ENCODE data around the gene ZNF496.
"Not testable (repeated sequence)": the region's sequence is repeated elsewhere in the genome, so short reads cannot be mapped to it uniquely, and the experiment has no call there.

The ZNF496 gene

GRCh38 chr1:247331525-247332214, at the start of gene ZNF496:
Gene ZNF496, minus strand, starts transcription at chr1:247331867. Its CDS starts 2,289 bp downstream, at chr1:247329578.
- DNase-seq: peak; percentile 91

- no peak for DNase-seq
Observed at GRCh38 chr1:247378334-247379073, 46.8 kb upstream of the ZNF496 start.

GRCh38 chr1:247377656-247378055, 46.0 kb upstream of the ZNF496 start:
- not testable (repeated sequence) for DNase-seq

GRCh38 chr1:247376659-247377058, 45.0 kb upstream of the ZNF496 start:
- DNase-seq: no peak

GRCh38 chr1:247375747-247376146, 44.1 kb upstream of the ZNF496 start:
- no peak for DNase-seq

- DNase-seq: not testable (repeated sequence)
Observed at GRCh38 chr1:247374651-247375334, 43.1 kb upstream of the ZNF496 start.

GRCh38 chr1:247373721-247374141, 42.1 kb upstream of the ZNF496 start:
- peak; percentile 91 for DNase-seq

- DNase-seq: no peak
Observed at GRCh38 chr1:247371801-247372259, 40.2 kb upstream of the ZNF496 start.

GRCh38 chr1:247370786-247371732, 39.4 kb upstream of the ZNF496 start:
- no peak for DNase-seq

GRCh38 chr1:247368490-247369145, 37.0 kb upstream of the ZNF496 start:
- DNase-seq: no peak

- DNase-seq: peak; percentile 53
Observed at GRCh38 chr1:247367786-247368422, 36.2 kb upstream of the ZNF496 start.

GRCh38 chr1:247366926-247367645, 35.4 kb upstream of the ZNF496 start:
- DNase-seq: no peak

GRCh38 chr1:247366345-247366744, 34.7 kb upstream of the ZNF496 start:
- DNase-seq: not testable (repeated sequence)

- no peak for DNase-seq
Observed at GRCh38 chr1:247365023-247365422, 33.4 kb upstream of the ZNF496 start.

GRCh38 chr1:247363000-247363399, 31.3 kb upstream of the ZNF496 start:
- DNase-seq: not testable (repeated sequence)

GRCh38 chr1:247362153-247362552, 30.5 kb upstream of the ZNF496 start:
- no peak for DNase-seq

GRCh38 chr1:247360991-247361731, 29.5 kb upstream of the ZNF496 start:
- DNase-seq: no peak

GRCh38 chr1:247360116-247360898, 28.6 kb upstream of the ZNF496 start:
- DNase-seq: peak; percentile 78

GRCh38 chr1:247359559-247359958, 27.9 kb upstream of the ZNF496 start:
- no peak for DNase-seq
